Activated B cell treated with CpG ODN at 0.5 μM for 24 hours (primary cell): ENCODE measurements around the gene COL9A3. TPM values are rescaled to one million over a fixed set of nuclear protein-coding genes. Genes with fewer than 3 reads are reported as not detected.

Experiments
- ATAC-seq: fragments of 200-7000 bp; cut with Tn5 transposase; one replicate; pipeline ENCODE4 v1.10.0; 2021; ENCODE audit warnings: low read depth, mild to moderate bottlenecking, moderate library complexity
- CTCF ChIA-PET: fragments of 350-600 bp; sonication (Branson Sonifier 250); formaldehyde crosslinking; loops from one replicate; lab custom pipeline; 2021; ENCODE audit warnings: antibody characterized with exemption; lab: Charles Lee
- POLR2A ChIA-PET: fragments of 350-600 bp; sonication (Branson Sonifier 250); formaldehyde crosslinking; loops from one replicate; lab custom pipeline; 2021; ENCODE audit warnings: antibody characterized with exemption; lab: Charles Lee
- DNase-seq: peaks from one replicate; pipeline ENCODE4 v3.0.0; 2022
- H3K27ac Mint-ChIP-seq: one replicate; pipeline ENCODE4 v1.8.0; 2020; ENCODE audit warnings: mixed read lengths
- H3K27me3 Mint-ChIP-seq: one replicate; pipeline ENCODE4 v1.8.0; 2021; ENCODE audit warnings: mixed read lengths
- H3K36me3 Mint-ChIP-seq: one replicate; pipeline ENCODE4 v1.8.0; 2021; ENCODE audit warnings: low read depth, mixed read lengths
- H3K4me1 Mint-ChIP-seq: one replicate; pipeline ENCODE4 v1.8.0; 2021; ENCODE audit warnings: mixed read lengths
- H3K4me3 Mint-ChIP-seq: one replicate; pipeline ENCODE4 v1.8.0; 2020; ENCODE audit warnings: mild to moderate bottlenecking, mixed read lengths
- H3K9me3 Mint-ChIP-seq: one replicate; pipeline ENCODE4 v1.8.0; 2020; ENCODE audit warnings: mixed read lengths
- CTCF ChIP-seq: fragments of 200-600 bp; IDR thresholded peaks from one replicate; pipeline ENCODE4 v1.8.0; 2022; ENCODE audit warnings: antibody characterized with exemption, mild to moderate bottlenecking
- intact Hi-C: fragments of 100-400 bp; cut with micrococcal nuclease; formaldehyde crosslinking; loops from one replicate; pipeline ENCODE4 v1.15.1; 2024
- total RNA-seq: library from RNA; stranded (reverse); gene quantifications from 2 replicates; pipeline ENCODE4 v1.2.3, GENCODE V29; 2022

Gene COL9A3
- total RNA-seq, 1 donor from 2014 or later: 37.6 TPM

GRCh38 chr20:62879275-62880146 is 62.7 kb downstream of the COL9A3 start:
- no peaks in the 10 kb centered on the region for H3K4me1 Mint-ChIP-seq
- ChIA-PET POLR2A (no interaction called here), CTCF (no interaction called here)
- DNase-seq (no peak), ATAC-seq (no peak)
- no peaks in the 10 kb centered on the region for H3K27me3 Mint-ChIP-seq
- no peaks in the 10 kb centered on the region for H3K9me3 Mint-ChIP-seq
- intact Hi-C loops: no loop called here
- H3K36me3 Mint-ChIP-seq: peaks cover 11% of the 10 kb centered on the region
- no peak overlapping the region for H3K27ac Mint-ChIP-seq
- no peak for TF ChIP-seq CTCF
- H3K4me3 Mint-ChIP-seq: no peak overlapping the region

- H3K4me3 Mint-ChIP-seq: no peak overlapping the region
- H3K27ac Mint-ChIP-seq: no peak overlapping the region
- POLR2A ChIA-PET: no interaction called here
- intact Hi-C loops: no loop called here
- H3K36me3 Mint-ChIP-seq: peaks cover 11% of the 10 kb centered on the region
- H3K27me3 Mint-ChIP-seq: no peaks in the 10 kb centered on the region
- no peaks in the 10 kb centered on the region for H3K9me3 Mint-ChIP-seq
- no peak for TF ChIP-seq CTCF
- no peak for ATAC-seq
- DNase-seq: no peak
- CTCF ChIA-PET: no interaction called here
- H3K4me1 Mint-ChIP-seq: no peaks in the 10 kb centered on the region
Measured at GRCh38 chr20:62880147-62880934, 63.5 kb downstream of the COL9A3 start.

GRCh38 chr20:62880935-62881661 is 64.2 kb downstream of the COL9A3 start:
- no peak for TF ChIP-seq CTCF
- H3K27ac Mint-ChIP-seq: peak overlapping the region; percentile 61
- no peak overlapping the region for H3K4me3 Mint-ChIP-seq
- peaks cover 11% of the 10 kb centered on the region for H3K36me3 Mint-ChIP-seq
- no peak for DNase-seq
- POLR2A ChIA-PET: no interaction called here
- H3K27me3 Mint-ChIP-seq: no peaks in the 10 kb centered on the region
- no peak for ATAC-seq
- H3K4me1 Mint-ChIP-seq: no peaks in the 10 kb centered on the region
- H3K9me3 Mint-ChIP-seq: no peaks in the 10 kb centered on the region
- intact Hi-C loops: no loop called here
- CTCF ChIA-PET: no interaction called here

- Mint-ChIP-seq H3K9me3 (no peaks in the 10 kb centered on the region), H3K36me3 (peaks cover 19% of the 10 kb centered on the region), H3K27me3 (no peaks in the 10 kb centered on the region), H3K27ac (peak overlapping the region; percentile 61), H3K4me1 (no peaks in the 10 kb centered on the region), H3K4me3 (no peak overlapping the region)
- DNase-seq (no peak), ATAC-seq (no peak)
- ChIA-PET CTCF (no interaction called here), POLR2A (no interaction called here)
- TF ChIP-seq CTCF: no peak
- intact Hi-C loops: no loop called here
Measured at GRCh38 chr20:62881662-62882395, 65.0 kb downstream of the COL9A3 start.
